Endothelial cell of umbilical vein (primary cell): ENCODE results near the gene WNT9A. TPM values are rescaled to one million over a fixed set of nuclear protein-coding genes. Genes with fewer than 3 reads are reported as not detected.

Experiments used
- BruUV-seq: library from RNA; stranded (reverse); fragments of 400-500 nt; replicated peaks from 2 replicates; lab custom pipeline; 2021; lab: Mats Ljungman, UMichigan
- CTCF ChIA-PET: fragments of 300-600, 350-600 bp; sonication (Branson Sonifier 250); formaldehyde crosslinking; loops from one replicate; lab custom pipeline; 2021; ENCODE audit warnings: antibody characterized with exemption, inconsistent platforms; lab: Charles Lee
- POLR2A ChIA-PET: fragments of 300-600, 350-600 bp; sonication (Branson Sonifier 250); formaldehyde crosslinking; loops from one replicate; lab custom pipeline; 2021; ENCODE audit warnings: antibody characterized with exemption, inconsistent platforms; lab: Charles Lee
- DNase-seq: peaks from one replicate; pipeline ENCODE4 v3.0.0-alpha.2; 2011; ENCODE audit warnings: low read depth, low spot score
- FAIRE-seq: peaks from 2 replicates; lab custom pipeline; 2011; peaks lifted over from hg19 to GRCh38; lab: Jason Lieb, UNC
- H2AFZ ChIP-seq: 2 replicates; pipeline ENCODE4 v1.6.0; 2012; ENCODE audit warnings: low read depth, low read length, control low read depth, inconsistent platforms
- H3K27ac ChIP-seq: 2 replicates; pipeline ENCODE4 v1.5.1; 2011; ENCODE audit warnings: low read depth, mild to moderate bottlenecking, control low read depth, low read length, moderate library complexity; ENCODE audit not compliant: insufficient read depth
- H3K27me3 ChIP-seq, 2 experiments: 2 replicates each; pipeline versions ENCODE4 v1.6.0 to v1.6.1; 2011; ENCODE audit warnings: low read length in 2 of 2, mixed read lengths in 1 of 2; ENCODE audit not compliant: control insufficient read depth in 2 of 2, insufficient read depth in 2 of 2
- H3K36me3 ChIP-seq, 2 experiments: 2 replicates in 1 of 2; 3 replicates in 1 of 2; pipeline ENCODE4 v1.5.1; 2011; ENCODE audit warnings: low read length in 2 of 2, mild to moderate bottlenecking in 1 of 2, moderate library complexity in 1 of 2; ENCODE audit not compliant: control insufficient read depth in 2 of 2, insufficient read depth in 2 of 2; ENCODE audit errors: extremely low read depth in 1 of 2
- H3K4me1 ChIP-seq: 3 replicates; pipeline ENCODE4 v1.5.1; 2011; ENCODE audit warnings: mild to moderate bottlenecking, low read length; ENCODE audit not compliant: control insufficient read depth, insufficient read depth; ENCODE audit errors: extremely low read depth
- H3K4me2 ChIP-seq: 2 replicates; pipeline ENCODE4 v1.6.1; 2011; ENCODE audit warnings: low read length, control low read depth, mixed read lengths; ENCODE audit not compliant: insufficient read depth
- H3K4me3 ChIP-seq, 3 experiments: fragments of 200-600 bp in 1 of 3; sonication (generic), shearing (Covaris generic) in 1 of 3; replicated peaks in 1 of 3; 2 replicates each; pipeline ENCODE4 v1.5.1; 2011 to 2016; ENCODE audit warnings: control low read depth in 3 of 3, low read length in 3 of 3, mild to moderate bottlenecking in 2 of 3, inconsistent platforms in 1 of 3, low read depth in 1 of 3, moderate library complexity in 1 of 3; ENCODE audit not compliant: insufficient read depth in 1 of 3
- H3K79me2 ChIP-seq: 2 replicates; pipeline ENCODE4 v1.6.0; 2012; ENCODE audit warnings: low read length, inconsistent platforms; ENCODE audit not compliant: control insufficient read depth, insufficient read depth
- H3K9ac ChIP-seq: replicated peaks from 2 replicates; pipeline ENCODE3; 2011; ENCODE audit warnings: low read length, control low read depth; ENCODE audit not compliant: insufficient read depth; ENCODE audit errors: extremely low read depth
- H3K9me1 ChIP-seq: replicated peaks from 3 replicates; pipeline ENCODE4 v1.6.0; 2011; ENCODE audit warnings: mild to moderate bottlenecking, low read length; ENCODE audit not compliant: control insufficient read depth, insufficient read depth; ENCODE audit errors: extremely low read depth
- H3K9me3 ChIP-seq: replicated peaks from 2 replicates; pipeline ENCODE4 v1.5.1; 2012; ENCODE audit warnings: low read length, inconsistent platforms; ENCODE audit not compliant: control insufficient read depth, insufficient read depth
- H4K20me1 ChIP-seq: replicated peaks from 2 replicates; pipeline ENCODE3; 2011; ENCODE audit warnings: mild to moderate bottlenecking, low read length; ENCODE audit not compliant: control insufficient read depth, insufficient read depth; ENCODE audit errors: extremely low read depth
- EZH2 ChIP-seq: IDR thresholded peaks from 2 replicates; pipeline ENCODE4 v1.6.1; 2012; ENCODE audit warnings: borderline replicate concordance, low read depth, mild to moderate bottlenecking, moderate library complexity, low read length, inconsistent platforms; ENCODE audit not compliant: severe bottlenecking
- FOS ChIP-seq: IDR thresholded peaks from 2 replicates; pipeline ENCODE4 v1.6.1; 2011; ENCODE audit warnings: mild to moderate bottlenecking, low read length, moderate library complexity, borderline replicate concordance; ENCODE audit not compliant: insufficient read depth
- GATA2 ChIP-seq: IDR thresholded peaks from 2 replicates; pipeline ENCODE4 v1.7.0; 2011; ENCODE audit warnings: low read depth, mild to moderate bottlenecking, moderate library complexity, mixed read lengths, low read length; ENCODE audit not compliant: insufficient read length, insufficient read depth
- JUN ChIP-seq: IDR thresholded peaks from 2 replicates; pipeline ENCODE4 v1.6.1; 2011; ENCODE audit warnings: borderline replicate concordance, low read depth; ENCODE audit not compliant: insufficient read length, insufficient read depth
- MYC ChIP-seq: IDR thresholded peaks from one replicate; pipeline ENCODE4 v1.6.1; 2011; ENCODE audit warnings: mild to moderate bottlenecking, low read depth, low read length
- POLR2A ChIP-seq: IDR thresholded peaks from 2 replicates; pipeline ENCODE4 v1.6.1; 2012; ENCODE audit warnings: low read depth, mild to moderate bottlenecking, control low read depth, low read length
- POLR2AphosphoS5 ChIP-seq: IDR thresholded peaks from 2 replicates; pipeline ENCODE4 v1.6.1; 2012; ENCODE audit warnings: low read depth, mild to moderate bottlenecking, control low read depth, low read length, moderate library complexity; ENCODE audit not compliant: insufficient read depth
- dilution Hi-C: fragments of 300-500 bp; cut with MboI; formaldehyde crosslinking; loops from one replicate; pipeline ENCODE4 v1.15.0; 2019; ENCODE audit warnings: low sequenced_read_pairs; ENCODE audit not compliant: extremely low pct_ligation_motif_present
- intact Hi-C: fragments of 100-400 bp; cut with micrococcal nuclease; formaldehyde crosslinking; loops from one replicate; pipeline ENCODE4 v1.10.0; 2022
- polyA plus RNA-seq, 4 experiments: library from polyadenylated mRNA; depleted of rRNA in 3 of 4; stranded (reverse) in 3 of 4; unstranded in 1 of 4; fragments of >200 nt; gene quantifications; 2 replicates each; pipeline versions ENCODE4 v1.2.1 to v1.2.3, GENCODE V29; 2011 to 2012; ENCODE audit warnings: missing spikeins in 1 of 4
- total RNA-seq: library from RNA; stranded (reverse); gene quantifications from 2 replicates; pipeline ENCODE4 v1.2.3, GENCODE V29; 2021
- TF ChIP-seq, protein P1 (sequence below): IDR thresholded peaks from 2 replicates; pipeline ENCODE4 v1.6.1; 2011; ENCODE audit not compliant: insufficient read depth, insufficient read length
- TF ChIP-seq, protein P2 (sequence below), 2 donors: IDR thresholded peaks; 1 replicate in 1 of 2; 2 replicates in 1 of 2; pipeline ENCODE4 v1.5.1; 2011; ENCODE audit warnings: low read length in 2 of 2, mild to moderate bottlenecking in 2 of 2, moderate library complexity in 2 of 2, control low read depth in 1 of 2, inconsistent platforms in 1 of 2, low read depth in 1 of 2; ENCODE audit not compliant: insufficient read depth in 1 of 2; ENCODE audit errors: extremely low read depth in 1 of 2

WNT9A gene
- total and polyA plus RNA-seq, 2 donors (not counting 3 experiments of a cell fraction or from before 2014, with no cell fraction given) = 5.4 to 6.2 TPM

DNA sequence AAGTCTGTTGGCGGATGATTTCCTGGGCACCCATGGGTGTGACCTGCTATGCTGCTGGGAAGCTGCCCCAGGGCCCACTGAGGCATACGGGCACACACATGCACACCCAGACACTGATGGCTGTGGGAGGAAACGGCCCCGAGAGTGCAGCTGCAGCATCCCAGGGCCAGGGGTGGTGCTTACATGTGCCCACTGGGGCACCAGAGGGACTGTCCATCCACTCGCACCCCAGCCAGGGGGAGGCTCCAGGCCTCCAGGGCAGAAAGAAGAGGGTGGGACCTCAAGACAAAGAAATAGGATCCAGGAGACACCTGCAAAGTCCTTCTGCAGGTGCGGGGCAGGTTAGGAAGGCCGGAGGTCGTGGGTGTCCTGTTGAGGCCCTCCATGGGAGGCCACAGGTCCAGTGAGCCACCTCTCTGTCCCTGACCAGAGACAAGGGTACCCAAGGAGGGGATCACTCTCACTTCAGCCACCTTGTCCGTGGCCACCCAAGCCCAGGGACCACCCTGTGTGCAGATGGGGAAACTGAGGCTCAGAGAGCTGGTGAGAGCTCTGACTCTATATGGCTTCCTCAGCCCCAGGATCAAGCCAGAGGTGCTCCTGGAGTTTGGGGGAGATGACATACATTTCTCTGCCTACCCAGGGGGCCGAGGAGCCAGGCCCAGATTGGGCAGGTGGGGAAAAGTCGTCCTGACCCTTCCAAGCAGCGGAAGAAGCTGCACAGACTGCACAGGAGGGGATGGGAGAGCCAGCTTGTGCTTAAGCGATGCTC lies 57.1 kb downstream of the WNT9A start:
- H3K9ac ChIP-seq = no peak overlapping the region
- no peaks in the 10 kb centered on the region for H3K9me3 ChIP-seq
- dilution Hi-C loops (no loop called here), intact Hi-C loops (no loop called here)
- BruUV-seq = no TSS peak
- no peak overlapping the region for H3K27ac ChIP-seq
- ChIA-PET POLR2A (no interaction called here), CTCF (no interaction called here)
- H3K36me3 ChIP-seq = no peaks in the 10 kb centered on the region
- no peak overlapping the region for H3K4me2 ChIP-seq
- H3K4me1 ChIP-seq = no peaks in the 10 kb centered on the region
- no peaks in the 10 kb centered on the region for H3K79me2 ChIP-seq
- H3K27me3 ChIP-seq = no peaks in the 10 kb centered on the region
- TF ChIP-seq POLR2A = no peak
- no peak for TF ChIP-seq FOS
- TF ChIP-seq, protein P1, sequence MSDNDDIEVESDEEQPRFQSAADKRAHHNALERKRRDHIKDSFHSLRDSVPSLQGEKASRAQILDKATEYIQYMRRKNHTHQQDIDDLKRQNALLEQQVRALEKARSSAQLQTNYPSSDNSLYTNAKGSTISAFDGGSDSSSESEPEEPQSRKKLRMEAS = no peak
- TF ChIP-seq, protein P2, sequence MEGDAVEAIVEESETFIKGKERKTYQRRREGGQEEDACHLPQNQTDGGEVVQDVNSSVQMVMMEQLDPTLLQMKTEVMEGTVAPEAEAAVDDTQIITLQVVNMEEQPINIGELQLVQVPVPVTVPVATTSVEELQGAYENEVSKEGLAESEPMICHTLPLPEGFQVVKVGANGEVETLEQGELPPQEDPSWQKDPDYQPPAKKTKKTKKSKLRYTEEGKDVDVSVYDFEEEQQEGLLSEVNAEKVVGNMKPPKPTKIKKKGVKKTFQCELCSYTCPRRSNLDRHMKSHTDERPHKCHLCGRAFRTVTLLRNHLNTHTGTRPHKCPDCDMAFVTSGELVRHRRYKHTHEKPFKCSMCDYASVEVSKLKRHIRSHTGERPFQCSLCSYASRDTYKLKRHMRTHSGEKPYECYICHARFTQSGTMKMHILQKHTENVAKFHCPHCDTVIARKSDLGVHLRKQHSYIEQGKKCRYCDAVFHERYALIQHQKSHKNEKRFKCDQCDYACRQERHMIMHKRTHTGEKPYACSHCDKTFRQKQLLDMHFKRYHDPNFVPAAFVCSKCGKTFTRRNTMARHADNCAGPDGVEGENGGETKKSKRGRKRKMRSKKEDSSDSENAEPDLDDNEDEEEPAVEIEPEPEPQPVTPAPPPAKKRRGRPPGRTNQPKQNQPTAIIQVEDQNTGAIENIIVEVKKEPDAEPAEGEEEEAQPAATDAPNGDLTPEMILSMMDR (IDR thresholded peaks at IDR 0.05; ENCODE audit: extremely low read depth in 1 of 2, insufficient read depth in 1 of 2, low read depth in 1 of 2, low read length in 2 of 2) = no peak
- no peak for TF ChIP-seq JUN
- no peak for TF ChIP-seq POLR2AphosphoS5
- no peak for TF ChIP-seq MYC
- no peak for TF ChIP-seq EZH2
- TF ChIP-seq GATA2 = no peak
- no peaks in the 10 kb centered on the region for H4K20me1 ChIP-seq
- no peak overlapping the region for H2AFZ ChIP-seq
- H3K4me3 ChIP-seq = no peak overlapping the region
- DNase-seq (no peak), FAIRE-seq (no peak)
- H3K9me1 ChIP-seq = no peaks in the 10 kb centered on the region
